ENCODE data around the gene SIAE.
A peak's percentile ranks its signal among the peaks of the same experiment; 100 is the strongest.

The SIAE gene

GRCh38 chr11:124662106-124662505 lies 11.4 kb downstream of the SIAE start:
- DNase-seq: no peak

GRCh38 chr11:124661553-124661952 lies 12.0 kb downstream of the SIAE start:
- DNase-seq: no peak

GRCh38 chr11:124658986-124659385 lies 14.6 kb downstream of the SIAE start:
- no peak for DNase-seq

- DNase-seq: no peak
These were observed 15.0 kb downstream of the SIAE start for GRCh38 chr11:124658501-124658900.

- no peak for DNase-seq
These were observed 15.6 kb downstream of the SIAE start for GRCh38 chr11:124657904-124658303.

- DNase-seq: no peak
These were observed 16.5 kb downstream of the SIAE start for GRCh38 chr11:124656774-124657630.

- no peak for DNase-seq
These were observed 24.9 kb downstream of the SIAE start for GRCh38 chr11:124648610-124649009.

DNA sequence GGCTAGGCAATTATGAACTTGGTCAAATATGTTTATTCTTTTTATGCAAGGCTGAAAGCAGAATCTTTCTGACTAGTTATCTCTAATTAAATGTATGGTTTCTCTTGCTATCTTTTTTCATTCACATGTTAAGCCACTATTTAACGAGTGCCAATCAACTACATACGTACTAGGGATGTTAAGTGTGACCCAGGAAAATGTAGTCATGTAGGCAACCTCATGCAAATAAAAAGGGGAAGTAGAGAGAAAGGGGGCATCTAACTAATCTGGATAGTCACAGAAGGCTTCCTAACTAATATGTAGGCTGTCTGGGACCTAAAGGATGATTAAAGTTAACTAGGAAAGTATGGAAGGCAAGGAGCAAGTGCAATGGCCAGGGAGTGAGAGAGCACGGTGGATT lies 27.4 kb downstream of the SIAE start:
- DNase-seq: no peak

DNA sequence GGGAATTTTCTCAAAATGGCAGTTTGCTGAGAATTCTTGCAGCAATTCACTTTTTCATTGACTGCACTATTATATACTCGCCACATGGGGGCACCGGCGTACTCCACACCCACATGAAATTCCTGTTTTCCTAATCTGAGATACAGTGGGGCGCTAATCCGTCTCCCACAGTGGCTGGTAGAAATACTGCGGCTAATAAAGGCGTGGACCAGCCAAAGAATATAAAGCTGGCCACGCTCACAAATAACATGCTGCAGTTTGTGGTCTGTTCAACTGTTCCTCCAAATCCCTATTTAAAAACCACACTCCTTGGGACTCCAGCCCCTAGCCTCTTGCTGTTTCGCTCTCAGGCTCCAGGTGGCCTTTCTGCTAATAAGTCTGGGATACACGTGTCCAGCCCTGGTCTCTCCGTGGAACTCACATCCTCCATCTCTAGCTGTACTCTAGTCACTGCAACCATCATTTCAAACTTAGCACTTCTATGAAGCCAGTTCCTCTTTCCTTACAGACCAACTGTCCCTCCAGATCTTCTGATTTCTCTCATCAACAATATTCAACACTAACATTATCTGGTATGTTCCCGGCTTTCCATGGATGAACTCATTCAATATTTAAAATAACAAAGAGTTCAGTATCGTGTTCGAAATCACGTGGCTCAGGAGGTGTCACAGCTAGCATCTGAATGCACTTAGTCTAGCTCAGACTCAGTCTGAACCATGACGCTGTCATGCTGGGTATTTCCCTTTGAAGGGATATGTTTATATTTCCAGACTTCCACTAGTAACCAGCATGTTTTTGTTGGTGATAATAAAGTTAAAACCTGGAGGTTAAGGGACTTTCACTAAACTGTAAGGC lies 28.9 kb downstream of the SIAE start:
- DNase-seq: peak; percentile 69 to 73

GRCh38 chr11:124643605-124644425 lies 29.7 kb downstream of the SIAE start:
- DNase-seq: no peak

GRCh38 chr11:124643042-124643604 lies 30.4 kb downstream of the SIAE start:
- no peak for DNase-seq

DNA sequence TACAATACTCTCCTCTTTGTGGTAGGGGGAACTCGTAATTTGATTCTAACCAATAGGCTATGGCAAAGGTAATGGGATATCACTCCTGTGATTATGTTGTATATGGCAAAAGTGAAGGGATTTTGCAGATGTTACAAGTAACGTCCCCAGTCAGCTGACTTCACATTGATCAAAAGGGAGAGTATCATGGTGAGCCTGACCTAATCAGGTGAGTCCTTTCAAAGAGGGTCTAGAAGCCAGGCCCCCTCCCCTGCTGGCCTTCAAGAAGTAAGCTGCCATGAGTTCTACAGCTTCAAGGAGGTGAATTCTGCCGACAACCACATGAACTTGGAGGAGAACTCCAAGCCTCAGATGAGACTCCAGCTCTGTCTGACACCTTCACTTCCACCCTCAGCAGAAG lies 30.9 kb downstream of the SIAE start:
- no peak for DNase-seq

- no peak for DNase-seq
These were observed 32.9 kb downstream of the SIAE start for GRCh38 chr11:124640666-124641065.

- no peak for DNase-seq
These were observed 34.4 kb downstream of the SIAE start for GRCh38 chr11:124639186-124639585.

GRCh38 chr11:124638500-124638899 lies 35.0 kb downstream of the SIAE start:
- DNase-seq: no peak

GRCh38 chr11:124635932-124636331 lies 37.6 kb downstream of the SIAE start:
- no peak for DNase-seq

GRCh38 chr11:124633355-124633754 lies 40.2 kb downstream of the SIAE start:
- DNase-seq: no peak

- no peak for DNase-seq
These were observed 43.6 kb downstream of the SIAE start for GRCh38 chr11:124629961-124630360.

DNA sequence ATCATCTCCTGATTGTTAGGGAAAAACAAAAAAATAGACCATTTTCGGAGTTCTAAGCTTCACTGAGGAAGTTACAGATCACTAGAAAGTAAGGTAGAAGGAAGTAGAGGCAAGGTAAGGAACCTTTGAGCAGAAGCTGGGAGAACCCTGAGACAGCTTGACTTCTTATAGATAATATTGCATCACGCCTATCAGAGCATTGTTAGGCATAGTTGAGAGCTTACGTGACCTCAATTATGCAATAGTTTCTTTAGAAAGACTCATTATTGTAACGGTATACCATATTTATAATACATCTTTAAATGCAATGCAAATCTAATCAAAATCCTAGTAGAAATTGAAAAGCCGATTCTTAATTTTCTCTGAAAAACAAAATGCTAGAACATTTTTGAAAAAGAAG lies 46.0 kb downstream of the SIAE start:
- DNase-seq: no peak

DNA sequence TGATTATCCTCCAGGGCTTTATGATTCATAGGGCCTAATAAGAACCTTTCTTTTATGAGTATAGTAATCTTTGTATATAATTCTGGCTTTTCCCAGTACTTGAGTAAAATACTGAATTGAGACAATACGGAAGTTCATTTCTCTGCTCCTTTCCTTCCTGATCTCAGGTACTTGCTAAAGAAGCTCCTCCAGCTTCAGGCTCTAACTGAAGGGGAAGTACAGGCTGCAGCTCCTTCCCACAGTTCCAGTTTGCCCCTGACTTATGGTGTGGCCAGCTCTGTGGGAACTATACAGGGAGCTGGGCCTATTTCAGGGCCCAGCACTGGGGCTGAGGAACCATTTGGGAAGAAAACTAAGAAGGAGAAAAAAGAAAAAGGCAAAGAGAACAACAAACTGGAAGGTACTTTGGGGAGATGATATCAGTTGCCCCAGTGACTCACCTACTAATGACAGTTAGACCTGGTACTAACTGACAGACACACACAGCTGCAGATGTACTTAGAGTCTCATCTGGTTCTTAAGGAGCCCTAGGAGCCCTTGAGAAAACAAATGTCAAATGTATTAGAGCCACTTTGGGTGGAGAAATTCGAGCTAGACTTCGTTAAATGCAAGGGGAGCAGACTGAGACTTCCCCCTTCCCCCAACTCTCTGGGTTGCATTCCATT lies 47.9 kb downstream of the SIAE start:
- DNase-seq: no peak

DNA sequence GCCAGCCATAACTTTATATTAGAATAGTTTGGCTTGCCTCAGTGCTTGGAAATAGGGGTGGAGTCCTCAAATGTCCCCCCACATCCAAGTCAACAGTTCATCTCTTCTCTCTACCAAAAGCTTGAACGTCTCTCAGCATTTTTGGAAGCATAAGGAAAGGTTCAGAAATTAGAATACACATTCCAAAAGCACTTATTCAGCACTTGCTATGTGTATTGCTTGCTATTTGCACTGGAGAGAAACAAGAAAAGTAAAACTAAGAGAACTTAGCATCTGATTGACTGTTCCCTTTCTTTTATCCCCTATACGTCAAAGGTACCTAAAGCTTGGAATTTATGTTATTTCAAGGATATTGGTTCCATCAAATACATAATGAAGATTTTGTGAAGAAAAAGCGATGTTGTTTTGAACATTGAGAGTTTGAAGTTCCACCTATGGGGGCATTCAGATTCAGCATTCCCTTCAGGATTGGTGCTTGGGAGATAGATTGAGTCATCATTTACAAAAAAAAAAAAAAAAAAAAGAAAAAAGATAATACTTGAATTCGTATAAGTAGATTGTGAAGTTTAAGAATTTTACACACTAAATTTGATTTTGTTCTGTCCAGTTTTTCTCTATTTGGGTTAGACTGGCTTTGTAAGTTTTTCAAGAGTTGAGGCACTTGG lies 49.5 kb downstream of the SIAE start:
- no peak for DNase-seq

Measured in NCI-H446 (cell line).